Stimulated activated CD8-positive, alpha-beta memory T cell treated with anti-CD3 and anti-CD28 coated beads, Interleukin-4, amount 100 ng/mL, for 4 hours (primary cell): Measurements from ENCODE around the gene SDF2.

ENCODE experiments used
- DNase-seq, 2 donors: peaks; one replicate each; pipeline ENCODE4 v3.0.0-alpha.2; 2020; ENCODE audit warnings: low read depth in 2 of 2, low spot score in 1 of 2

Gene SDF2

GRCh38 chr17:28661635-28662526 is at the start of gene SDF2, which contains the start of gene SUPT6H:
SDF2 (minus strand) TSS chr17:28661906; CDS start chr17:28661876, 30 bp downstream.
SUPT6H (plus strand) TSS chr17:28662205; CDS start chr17:28673402, 11,197 bp downstream.
- peak; percentile 83 to 96 for DNase-seq

- peak; percentile 76 to 78 for DNase-seq
These were observed 49.4 kb upstream of the SDF2 start for GRCh38 chr17:28710861-28711722.

GRCh38 chr17:28707339-28707720 is 45.6 kb upstream of the SDF2 start:
- no peak for DNase-seq

- DNase-seq, result no peak
These were observed 45.0 kb upstream of the SDF2 start for GRCh38 chr17:28706471-28707338.

GRCh38 chr17:28705728-28706334 is 44.1 kb upstream of the SDF2 start:
- no peak for DNase-seq

- DNase-seq, result no peak
These were observed 43.5 kb upstream of the SDF2 start for GRCh38 chr17:28705074-28705659.

GRCh38 chr17:28704219-28704858 is 42.6 kb upstream of the SDF2 start:
- DNase-seq, result no peak

GRCh38 chr17:28703552-28704218 is 42.0 kb upstream of the SDF2 start:
- DNase-seq, result no peak

- DNase-seq, result no peak
These were observed 41.0 kb upstream of the SDF2 start for GRCh38 chr17:28702752-28703150.

- no peak for DNase-seq
These were observed 40.5 kb upstream of the SDF2 start for GRCh38 chr17:28702026-28702751.

- no peak for DNase-seq
These were observed 39.3 kb upstream of the SDF2 start for GRCh38 chr17:28700830-28701492.

- DNase-seq, result no peak
These were observed 38.6 kb upstream of the SDF2 start for GRCh38 chr17:28700278-28700677.

- DNase-seq, result no peak
These were observed 36.7 kb upstream of the SDF2 start for GRCh38 chr17:28698253-28698941.

- no peak for DNase-seq
These were observed 32.2 kb upstream of the SDF2 start for GRCh38 chr17:28693869-28694268.

- no peak for DNase-seq
These were observed 27.3 kb upstream of the SDF2 start for GRCh38 chr17:28689011-28689410.

- no peak for DNase-seq
These were observed 26.8 kb upstream of the SDF2 start for GRCh38 chr17:28688481-28688880.

- no peak for DNase-seq
These were observed 24.6 kb upstream of the SDF2 start for GRCh38 chr17:28686296-28686695.
